ENCODE data around the gene IFIT5.
"Not testable (repeated sequence)": the region's sequence is repeated elsewhere in the genome, so short reads cannot be mapped to it uniquely, and the experiment has no call there.

Gene IFIT5

GRCh38 chr10:89440226-89441009, 26.1 kb downstream of the IFIT5 start:
- DNase-seq: no peak

- no peak for DNase-seq
These were observed 27.9 kb downstream of the IFIT5 start for GRCh38 chr10:89442289-89442688.

GRCh38 chr10:89444819-89445218, 30.5 kb downstream of the IFIT5 start:
- DNase-seq: not testable (repeated sequence)

GRCh38 chr10:89450901-89451300, 36.5 kb downstream of the IFIT5 start:
- no peak for DNase-seq

GRCh38 chr10:89452193-89452592, 37.8 kb downstream of the IFIT5 start:
- DNase-seq: no peak

GRCh38 chr10:89454561-89455347, 40.4 kb downstream of the IFIT5 start:
- no peak for DNase-seq

GRCh38 chr10:89458291-89458690, 43.9 kb downstream of the IFIT5 start:
- no peak for DNase-seq

GRCh38 chr10:89458784-89459183, 44.4 kb downstream of the IFIT5 start:
- DNase-seq: no peak

GRCh38 chr10:89463846-89464537, 49.6 kb downstream of the IFIT5 start:
- no peak for DNase-seq

GRCh38 chr10:89465196-89465595, 50.8 kb downstream of the IFIT5 start:
- no peak for DNase-seq

GRCh38 chr10:89466599-89467035, 52.2 kb downstream of the IFIT5 start:
- no peak for DNase-seq

GRCh38 chr10:89468191-89468965, 54.0 kb downstream of the IFIT5 start:
- DNase-seq: no peak

GRCh38 chr10:89469517-89469916, 55.1 kb downstream of the IFIT5 start:
- no peak for DNase-seq
